ENCODE measurements around the gene RAB9B.
"Not testable (repeated sequence)": the region's sequence is repeated elsewhere in the genome, so short reads cannot be mapped to it uniquely, and the experiment has no call there.

Gene RAB9B, protein sequence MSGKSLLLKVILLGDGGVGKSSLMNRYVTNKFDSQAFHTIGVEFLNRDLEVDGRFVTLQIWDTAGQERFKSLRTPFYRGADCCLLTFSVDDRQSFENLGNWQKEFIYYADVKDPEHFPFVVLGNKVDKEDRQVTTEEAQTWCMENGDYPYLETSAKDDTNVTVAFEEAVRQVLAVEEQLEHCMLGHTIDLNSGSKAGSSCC

DNA sequence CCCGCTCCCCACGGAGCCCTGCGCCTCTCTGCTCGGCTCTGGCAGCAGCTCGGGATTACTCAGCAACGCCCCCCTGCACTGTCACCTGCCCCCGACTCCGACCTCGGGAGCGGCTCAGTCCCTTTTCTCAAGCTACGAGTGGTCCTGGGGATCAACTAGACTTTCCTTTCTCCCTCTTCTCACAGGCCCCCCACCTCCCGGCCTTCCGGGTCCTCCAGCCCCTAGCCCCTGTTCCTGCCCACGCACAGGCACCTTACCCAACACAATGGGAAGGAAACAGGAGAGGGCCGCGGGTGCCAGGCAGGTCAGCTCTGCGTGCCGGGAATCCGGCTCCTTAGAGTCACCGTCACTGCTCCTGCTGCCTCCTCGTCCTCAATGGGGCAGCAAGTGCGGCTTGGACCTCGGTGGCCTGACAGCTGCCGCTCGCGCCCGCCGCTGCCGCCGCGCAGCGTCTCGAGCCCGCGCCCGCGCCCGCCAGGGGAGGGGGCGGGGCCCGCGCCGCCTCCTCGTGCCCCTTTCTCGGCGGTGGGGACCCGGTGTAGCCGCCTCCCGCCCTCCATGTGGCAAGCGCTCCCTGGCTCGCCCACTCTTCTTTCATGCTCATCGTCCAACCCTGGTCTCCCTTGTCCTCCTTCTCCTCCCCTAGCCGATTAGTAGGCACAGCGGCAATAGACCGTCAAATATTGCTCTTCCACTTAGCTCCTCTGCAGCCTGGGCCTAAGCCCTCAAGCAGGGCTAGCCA, at the start of gene RAB9B:
TSS of gene RAB9B (minus strand) at position 455 of the 742 bp plus-strand sequence. CDS start 6,473 bp downstream, outside the sequence.
- peak; percentile 40 to 64 for DNase-seq (ENCODE audit: low read depth in 2 of 2)

DNA sequence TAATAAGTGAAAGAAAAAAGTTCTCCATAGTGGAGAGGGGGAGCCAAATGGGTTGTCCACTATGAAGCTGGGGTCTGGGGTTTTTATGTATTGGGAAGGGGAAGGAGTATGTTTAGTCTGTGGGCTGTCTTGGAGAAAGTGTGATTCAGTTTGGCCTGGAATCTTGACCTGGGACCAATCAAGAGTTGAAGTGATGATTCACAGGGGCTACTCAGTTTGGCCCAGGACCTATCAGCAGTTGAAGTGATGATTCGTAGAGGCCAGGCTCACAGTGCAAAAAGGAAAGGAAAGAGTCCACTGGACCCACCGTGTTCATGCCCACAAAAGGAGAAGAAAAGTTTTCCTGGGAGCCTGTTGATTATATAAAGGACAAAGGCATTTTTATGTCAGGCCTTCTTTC, 47.3 kb upstream of the RAB9B start:
- DNase-seq (ENCODE audit: low read depth in 2 of 2), result no peak

- no peak for DNase-seq (ENCODE audit: low read depth in 2 of 2)
These were observed 46.5 kb upstream of the RAB9B start for GRCh38 chrX:103878466-103879122.

DNA sequence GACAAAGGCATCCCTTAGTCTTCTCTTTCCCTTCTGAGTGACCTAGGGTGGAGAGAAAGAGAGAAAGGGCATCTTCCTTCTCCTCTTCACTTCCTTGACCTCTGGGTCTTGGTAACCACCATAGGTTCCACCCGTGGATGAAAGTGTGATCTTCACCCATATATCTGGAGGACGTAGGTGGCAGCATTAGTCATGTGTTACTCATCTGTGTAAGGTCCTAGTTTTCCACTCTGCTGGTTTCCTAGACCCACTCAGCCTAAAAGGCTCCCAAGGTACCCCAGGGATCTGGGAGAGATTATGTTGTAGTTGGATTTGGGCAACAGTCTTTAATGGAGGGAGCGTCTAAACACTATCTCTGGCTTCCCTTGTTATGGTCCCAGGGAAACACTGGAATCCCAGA, 45.5 kb upstream of the RAB9B start:
- no peak for DNase-seq (ENCODE audit: low read depth in 2 of 2)

- no peak for DNase-seq (ENCODE audit: low read depth in 2 of 2)
These were observed 33.0 kb upstream of the RAB9B start for GRCh38 chrX:103864886-103865534.

- no peak for DNase-seq (ENCODE audit: low read depth in 2 of 2)
These were observed 32.1 kb upstream of the RAB9B start for GRCh38 chrX:103864149-103864548.

DNA sequence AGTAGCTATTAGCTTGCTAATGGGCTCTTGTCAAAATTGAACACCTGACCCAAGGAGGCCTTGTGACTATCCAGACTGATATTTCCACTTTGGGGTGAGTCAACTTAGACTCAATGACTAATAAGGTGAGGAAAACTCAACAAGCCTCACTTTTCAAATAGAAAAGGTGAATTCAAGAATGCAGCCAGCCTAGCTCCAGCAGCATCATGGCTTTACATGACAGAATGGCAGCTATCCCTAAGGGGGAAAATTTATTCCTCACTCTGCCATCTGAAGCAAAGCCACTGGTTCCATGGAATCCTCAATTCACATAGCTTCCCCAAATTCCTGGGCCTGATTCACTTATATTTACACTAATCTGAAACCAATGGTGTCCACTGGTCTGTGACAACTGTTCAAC, 29.1 kb upstream of the RAB9B start:
- DNase-seq (ENCODE audit: low read depth in 2 of 2), result no peak

DNA sequence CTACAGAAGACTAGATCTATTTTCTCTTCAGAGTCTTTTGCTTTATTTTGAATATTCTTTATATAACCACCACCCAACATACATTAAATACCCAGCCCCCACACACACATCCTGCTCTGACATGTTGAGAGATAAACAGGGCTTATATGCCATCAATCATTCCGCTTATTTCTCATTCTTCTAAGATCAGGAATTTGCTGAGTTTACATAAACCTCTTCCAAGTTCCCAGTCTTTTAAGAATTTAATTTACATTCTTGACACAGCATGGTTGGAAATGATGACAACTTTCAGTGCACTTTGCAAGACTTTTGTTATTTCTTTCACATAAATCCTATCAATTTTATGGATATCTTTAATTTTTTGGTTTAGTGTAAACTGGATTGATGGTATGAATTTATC, 17.5 kb upstream of the RAB9B start:
- no peak for DNase-seq (ENCODE audit: low read depth in 2 of 2)

GRCh38 chrX:103847174-103847870, 15.3 kb upstream of the RAB9B start:
- DNase-seq (ENCODE audit: low read depth in 2 of 2), result no peak

GRCh38 chrX:103846386-103846785, 14.3 kb upstream of the RAB9B start:
- no peak for DNase-seq (ENCODE audit: low read depth in 2 of 2)

DNA sequence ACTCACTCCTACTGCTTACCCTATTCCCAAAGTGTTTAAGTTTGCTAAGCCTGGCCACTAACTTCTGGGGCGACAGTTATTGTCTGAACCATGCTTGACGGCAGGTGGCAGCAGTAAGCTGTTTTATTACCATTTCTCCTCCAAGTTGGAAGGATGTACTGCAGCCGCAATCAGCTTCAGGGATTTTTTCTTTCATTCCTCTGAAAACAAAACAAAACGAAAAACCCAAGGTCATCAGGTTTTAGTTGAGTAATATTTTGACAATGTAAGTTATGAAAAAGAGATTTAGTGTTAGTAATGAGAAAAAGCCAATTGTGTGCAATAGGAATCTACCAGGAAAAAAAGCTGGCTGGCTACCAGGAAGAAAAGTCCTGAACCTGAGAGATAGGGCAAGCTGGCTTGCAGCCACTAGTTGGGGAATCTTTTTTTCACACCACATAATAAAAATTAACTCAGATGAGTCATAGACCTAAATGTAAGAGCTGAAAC, 13.2 kb upstream of the RAB9B start:
- DNase-seq (ENCODE audit: low read depth in 2 of 2), result no peak

GRCh38 chrX:103839404-103839803, 7.3 kb upstream of the RAB9B start:
- no peak for DNase-seq (ENCODE audit: low read depth in 2 of 2)

- DNase-seq (ENCODE audit: low read depth in 2 of 2), result no peak
These were observed 685 bp downstream of the RAB9B start for GRCh38 chrX:103831342-103831802.

DNA sequence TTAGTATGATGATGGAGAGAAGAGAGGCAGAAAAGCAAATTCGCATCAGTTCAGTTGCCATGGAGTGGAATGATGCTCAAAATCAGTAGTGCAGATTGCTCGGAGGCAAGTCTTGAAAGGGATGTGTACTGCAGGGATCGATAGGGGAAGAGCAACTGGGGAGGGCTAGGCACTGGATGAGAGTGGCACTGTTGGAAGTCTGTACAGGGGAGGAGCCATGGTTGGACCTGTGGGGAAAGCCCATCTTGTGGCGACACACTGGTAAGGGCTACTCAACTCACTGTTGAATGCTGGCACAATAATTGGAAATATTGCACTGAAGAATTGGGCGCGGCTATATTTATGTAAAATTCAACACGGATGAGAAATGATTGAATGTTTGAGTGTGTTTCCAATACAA, 1.2 kb downstream of the RAB9B start:
- DNase-seq (ENCODE audit: low read depth in 2 of 2), result no peak

GRCh38 chrX:103828529-103828928, 3.5 kb downstream of the RAB9B start:
- DNase-seq (ENCODE audit: low read depth in 2 of 2), result no peak

- DNase-seq (ENCODE audit: low read depth in 2 of 2), result no peak
These were observed 6.2 kb downstream of the RAB9B start for GRCh38 chrX:103825881-103826280.

GRCh38 chrX:103823591-103823990, 8.5 kb downstream of the RAB9B start:
- no peak for DNase-seq (ENCODE audit: low read depth in 2 of 2)

DNA sequence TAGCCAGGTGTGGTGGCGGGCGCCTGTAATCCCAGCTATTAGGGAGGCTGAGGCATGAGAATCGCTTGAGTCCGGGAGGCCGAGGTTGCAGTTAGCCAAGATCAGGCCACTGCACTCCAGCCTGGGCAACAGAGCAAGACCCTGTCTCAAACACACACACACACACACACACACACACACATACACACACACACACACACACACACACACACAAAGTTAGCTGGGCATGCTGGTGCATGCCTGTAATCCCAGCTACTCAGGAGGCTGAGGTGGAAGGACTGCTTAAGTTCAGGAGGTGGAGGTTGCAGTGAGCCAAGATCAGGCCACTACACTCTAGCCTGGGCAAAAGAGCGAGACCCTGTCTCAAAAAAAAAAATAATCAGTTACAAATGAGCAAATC, 11.3 kb downstream of the RAB9B start:
- DNase-seq (ENCODE audit: low read depth in 2 of 2), result not testable (repeated sequence)

- DNase-seq (ENCODE audit: low read depth in 2 of 2), result no peak
These were observed 13.0 kb downstream of the RAB9B start for GRCh38 chrX:103818842-103819619.

- DNase-seq (ENCODE audit: low read depth in 2 of 2), result no peak
These were observed 14.6 kb downstream of the RAB9B start for GRCh38 chrX:103817502-103817901.

DNA sequence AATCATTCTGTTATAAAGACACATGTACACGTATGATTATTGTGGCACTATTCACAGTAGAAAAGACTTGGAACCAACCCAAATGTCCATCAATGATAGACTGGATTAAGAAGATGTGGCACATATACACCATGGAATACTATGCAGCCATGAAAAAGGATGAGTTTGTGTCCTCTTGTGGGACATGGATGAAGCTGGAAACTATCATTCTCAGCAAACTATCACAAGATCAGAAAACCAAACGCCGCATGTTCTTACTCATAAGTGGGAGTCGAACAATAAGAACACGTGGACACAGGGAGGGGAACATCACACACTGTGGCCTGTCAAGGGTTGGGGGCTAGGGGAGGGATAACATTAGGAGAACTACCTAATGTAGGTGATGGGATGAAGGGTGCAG, 15.0 kb downstream of the RAB9B start:
- DNase-seq (ENCODE audit: low read depth in 2 of 2), result not testable (repeated sequence)
